ENCODE data around the gene SHISA7.
"Not testable (repeated sequence)": the region's sequence is repeated elsewhere in the genome, so short reads cannot be mapped to it uniquely, and the experiment has no call there.

SHISA7 gene

GRCh38 chr19:55408533-55408872 lies 34.6 kb downstream of the SHISA7 start:
- DNase-seq = no peak

DNA sequence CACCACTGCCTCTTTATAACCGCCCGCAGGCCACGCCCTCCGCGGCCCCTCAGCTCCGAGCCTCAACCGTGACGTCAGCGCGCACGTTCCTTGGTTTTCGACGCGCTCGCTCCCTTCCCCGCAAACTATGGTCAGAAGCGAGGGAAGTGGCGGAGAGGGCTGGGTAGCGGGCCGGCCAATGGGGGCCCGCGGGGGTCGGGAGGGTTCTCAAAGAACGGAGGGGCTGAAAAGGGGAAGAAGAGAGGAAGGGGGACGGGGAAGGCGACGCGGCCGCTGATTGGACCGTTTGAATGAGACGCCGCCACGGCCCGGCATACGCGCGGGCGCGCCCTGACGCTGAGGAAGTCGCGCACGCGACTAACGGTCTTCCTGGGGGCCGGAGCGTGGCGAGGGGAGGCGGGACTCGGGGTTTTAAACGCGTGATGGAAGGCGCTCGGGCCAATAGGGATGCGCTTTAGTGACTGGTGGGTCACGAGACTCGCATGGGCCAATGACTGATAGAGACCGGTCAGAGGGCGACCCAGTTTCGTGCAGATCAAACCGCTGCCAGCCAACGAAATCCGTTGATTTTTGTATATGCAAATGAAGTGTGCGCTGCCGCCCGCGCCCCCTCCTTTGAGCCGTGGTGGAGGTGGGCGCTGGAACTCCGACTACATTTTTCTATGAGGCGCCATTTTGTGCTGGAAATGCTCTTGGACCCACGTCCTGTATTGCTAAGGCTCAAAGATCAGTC lies 35.1 kb downstream of the SHISA7 start:
- DNase-seq = peak; percentile 97

- DNase-seq = not testable (repeated sequence)
Measured at GRCh38 chr19:55407550-55407799, 35.6 kb downstream of the SHISA7 start, which contains the start of gene UBE2S. UBE2S (minus strand) TSS chr19:55407788; CDS start chr19:55407589, 199 bp downstream.

GRCh38 chr19:55406826-55407549 lies 36.1 kb downstream of the SHISA7 start:
- DNase-seq = peak; percentile 32

- no peak for DNase-seq
Measured at GRCh38 chr19:55406091-55406825, 36.8 kb downstream of the SHISA7 start.

DNA sequence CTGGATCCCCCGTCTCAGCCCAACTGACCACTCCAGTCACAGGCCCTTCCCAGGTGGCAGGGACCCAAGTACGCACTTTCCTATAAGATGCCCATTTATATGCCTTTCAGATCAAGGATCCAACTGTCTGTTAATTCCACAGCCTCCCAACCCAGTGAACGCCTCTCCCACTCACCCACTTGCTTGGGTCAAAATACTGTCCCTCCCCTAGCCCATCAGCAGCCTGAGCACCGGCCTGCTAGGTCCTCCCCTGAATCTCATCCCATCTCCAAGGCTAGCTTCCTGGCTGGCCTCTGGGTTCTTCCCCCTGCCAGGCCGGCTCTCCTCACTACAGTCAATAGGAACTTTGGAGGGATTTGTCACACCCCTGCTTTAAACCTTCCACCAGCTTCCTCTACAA lies 37.5 kb downstream of the SHISA7 start:
- DNase-seq = no peak

DNA sequence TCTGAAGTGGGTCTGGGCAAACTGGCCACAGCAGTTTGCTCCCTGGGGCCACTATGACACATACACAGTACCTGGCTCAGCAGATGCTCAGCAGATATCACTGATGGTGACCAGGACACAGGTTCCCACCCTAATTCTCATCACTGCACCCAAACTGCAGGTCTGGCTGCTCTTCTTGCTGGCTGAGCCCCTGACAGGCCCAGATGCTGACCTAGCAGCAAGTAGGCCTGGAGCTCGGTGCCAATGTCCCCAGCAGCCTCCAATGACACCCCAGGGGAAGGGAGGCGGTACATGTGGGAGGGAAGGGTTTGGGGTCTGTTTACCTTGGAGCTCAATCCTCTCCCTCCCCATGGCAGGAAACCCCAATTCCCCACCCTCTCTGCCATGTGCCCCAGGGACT lies 40.6 kb downstream of the SHISA7 start:
- DNase-seq = no peak

- DNase-seq = not testable (repeated sequence)
Measured at GRCh38 chr19:55401390-55401789, 41.7 kb downstream of the SHISA7 start.

DNA sequence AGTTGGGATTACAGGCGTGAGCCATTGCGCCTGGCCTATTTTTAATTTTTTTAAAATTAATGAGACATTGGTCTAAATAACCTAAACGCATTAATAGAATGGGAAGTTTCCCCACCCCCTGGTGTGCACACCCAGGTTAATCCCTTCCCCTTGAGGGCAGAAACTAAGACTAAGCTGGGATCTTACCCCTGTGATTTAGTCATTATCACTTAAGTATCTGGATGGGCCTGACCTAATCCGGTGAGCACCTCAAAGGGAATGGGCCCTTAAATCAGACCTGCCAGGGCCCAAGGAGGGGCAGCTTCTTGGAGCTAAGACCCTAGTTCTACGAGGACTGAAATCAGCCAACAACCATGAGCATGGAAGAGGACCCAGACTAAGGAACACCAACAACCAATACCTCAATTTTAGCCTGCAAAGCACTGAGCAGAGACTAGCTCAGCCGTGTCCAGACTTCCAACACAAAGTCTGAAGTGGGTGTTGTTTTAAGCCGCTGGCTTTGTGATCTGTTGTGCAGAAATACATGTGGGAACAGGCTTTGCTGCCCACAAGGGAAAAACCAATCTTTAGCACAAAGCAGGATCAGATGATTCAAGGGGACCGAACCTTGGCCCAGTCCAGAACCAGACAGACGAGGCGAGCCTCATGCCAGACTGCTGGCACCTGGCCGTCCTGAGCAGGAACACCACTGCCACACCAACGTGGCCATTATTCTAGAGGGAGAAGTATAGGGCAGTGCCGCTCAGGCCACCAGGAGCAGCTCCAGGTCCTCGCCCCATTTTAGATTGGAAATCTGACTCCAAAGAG lies 42.6 kb downstream of the SHISA7 start:
- no peak for DNase-seq

DNA sequence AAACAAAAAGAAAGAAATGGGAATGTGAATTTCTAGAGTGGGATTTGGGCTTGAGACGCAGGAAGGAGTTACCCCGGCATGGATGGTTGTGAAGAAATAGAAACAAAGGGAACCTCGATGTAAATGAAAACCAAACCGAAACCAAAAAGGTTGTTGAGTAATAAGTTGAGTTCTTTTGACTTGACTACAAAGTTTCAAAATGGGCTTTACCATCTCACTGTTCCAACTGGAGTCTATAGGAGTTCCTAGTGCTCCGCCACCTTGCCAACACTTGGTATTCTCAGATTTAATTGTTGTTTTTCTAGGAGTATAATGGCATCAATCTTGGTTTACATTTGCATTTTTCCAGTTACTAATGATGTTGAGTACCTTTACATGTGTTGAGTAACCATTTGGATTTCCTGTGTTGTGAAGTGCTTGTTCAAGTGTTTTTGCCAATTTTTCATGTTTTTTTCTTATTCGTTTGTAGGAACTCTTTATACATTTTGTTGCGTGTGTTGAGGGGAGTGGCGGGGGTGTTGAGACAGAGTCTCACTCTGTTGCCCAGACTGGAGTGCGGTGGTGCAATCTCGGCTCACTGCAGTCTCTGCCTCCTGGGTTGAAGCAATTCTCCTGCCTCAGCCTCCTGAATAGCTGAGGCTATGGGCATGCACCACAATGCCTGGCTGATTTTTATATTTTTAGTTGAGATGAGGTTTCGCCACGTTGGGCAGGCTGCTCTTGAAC lies 44.7 kb downstream of the SHISA7 start:
- no peak for DNase-seq

GRCh38 chr19:55392820-55393761 lies 50.0 kb downstream of the SHISA7 start:
- DNase-seq = no peak

- DNase-seq = no peak
Measured at GRCh38 chr19:55391702-55392615, 51.1 kb downstream of the SHISA7 start.

DNA sequence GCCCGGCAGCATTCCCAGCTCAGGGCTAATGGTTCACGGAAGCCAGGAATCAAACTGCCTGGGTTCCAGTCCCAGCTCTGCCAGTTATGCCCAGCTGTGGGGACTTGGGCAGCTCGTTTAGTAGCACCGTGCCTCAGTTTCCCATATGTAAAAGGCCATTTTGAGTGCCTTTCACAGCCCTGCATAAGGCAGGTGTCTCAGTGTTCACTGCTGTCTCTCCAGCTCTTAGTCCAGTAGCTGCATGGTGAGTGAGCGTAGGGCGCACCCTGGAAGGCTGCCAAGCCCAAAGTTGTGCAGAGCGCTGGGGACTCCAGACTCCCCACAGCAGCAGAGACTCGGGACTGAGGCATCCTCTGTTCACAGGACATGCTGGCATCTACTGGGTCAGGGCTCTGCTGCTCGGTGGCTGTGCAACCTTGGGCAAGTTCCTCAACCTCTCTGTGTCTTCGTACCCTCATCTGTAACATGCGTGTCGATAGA lies 51.9 kb downstream of the SHISA7 start:
- no peak for DNase-seq

DNA sequence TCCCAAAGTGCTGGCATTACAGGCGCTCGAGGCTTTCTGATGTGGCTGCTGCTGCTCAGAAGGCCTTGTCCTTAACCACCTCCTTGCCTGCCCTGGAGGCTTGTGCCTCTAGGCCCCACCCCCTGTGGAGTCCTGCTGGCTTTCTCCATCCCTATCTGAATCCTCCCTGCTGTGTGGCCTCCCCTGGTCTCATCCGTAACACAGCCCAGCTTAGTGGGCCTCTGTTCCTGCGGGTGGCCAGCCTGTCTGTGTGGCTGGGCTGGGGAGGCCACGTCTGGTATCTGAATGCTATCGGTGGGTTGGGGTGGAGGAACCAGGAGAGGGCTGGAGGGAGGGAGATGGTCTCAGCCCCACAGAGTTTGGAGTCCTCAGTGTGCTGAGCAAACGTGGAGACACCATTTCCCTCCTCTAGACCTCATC lies 52.6 kb downstream of the SHISA7 start:
- no peak for DNase-seq

DNA sequence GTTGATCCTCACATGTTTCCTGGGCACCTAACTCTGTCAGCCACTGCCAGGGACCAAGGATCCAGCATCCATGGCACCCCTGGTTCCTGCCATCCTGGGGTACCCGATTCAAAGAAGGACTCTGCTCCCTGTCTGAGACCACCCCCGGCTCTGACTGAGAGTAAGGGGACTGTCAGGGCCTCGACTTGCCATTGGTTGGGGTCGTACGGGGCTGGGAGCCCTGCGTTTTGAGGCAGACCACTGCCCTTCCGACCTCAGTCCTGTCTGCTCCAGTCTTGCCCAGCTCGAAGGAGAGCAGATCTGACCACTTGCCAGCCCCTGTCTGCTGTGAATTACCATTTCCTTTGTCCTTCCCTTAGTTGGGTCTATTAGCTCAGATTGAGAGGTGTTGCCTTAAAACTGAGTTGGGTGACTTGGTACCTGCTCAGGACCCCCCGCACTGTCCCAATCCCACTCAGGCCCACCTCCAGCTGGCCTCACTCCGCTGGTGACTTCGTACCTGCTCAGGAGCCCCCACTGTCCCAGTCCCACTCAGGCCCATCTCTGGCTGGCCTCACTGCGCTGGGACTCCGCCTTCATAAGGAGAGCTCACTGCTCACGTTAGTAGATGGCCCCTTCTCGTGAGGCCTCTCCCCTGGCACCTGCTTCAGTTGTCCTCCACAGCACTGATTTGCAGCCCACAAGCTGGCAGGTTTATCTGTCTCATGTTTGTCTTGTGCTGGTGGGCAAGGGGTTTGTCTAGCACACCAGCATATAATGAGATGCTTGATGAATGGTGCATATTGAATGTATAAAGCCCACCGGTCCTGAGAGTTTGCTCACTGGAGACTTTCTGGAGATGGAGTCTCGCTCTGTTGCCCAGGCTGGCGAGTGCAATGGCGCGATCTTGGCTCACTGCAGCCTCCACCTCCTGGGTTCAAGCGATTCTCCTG lies 53.4 kb downstream of the SHISA7 start:
- no peak for DNase-seq

DNA sequence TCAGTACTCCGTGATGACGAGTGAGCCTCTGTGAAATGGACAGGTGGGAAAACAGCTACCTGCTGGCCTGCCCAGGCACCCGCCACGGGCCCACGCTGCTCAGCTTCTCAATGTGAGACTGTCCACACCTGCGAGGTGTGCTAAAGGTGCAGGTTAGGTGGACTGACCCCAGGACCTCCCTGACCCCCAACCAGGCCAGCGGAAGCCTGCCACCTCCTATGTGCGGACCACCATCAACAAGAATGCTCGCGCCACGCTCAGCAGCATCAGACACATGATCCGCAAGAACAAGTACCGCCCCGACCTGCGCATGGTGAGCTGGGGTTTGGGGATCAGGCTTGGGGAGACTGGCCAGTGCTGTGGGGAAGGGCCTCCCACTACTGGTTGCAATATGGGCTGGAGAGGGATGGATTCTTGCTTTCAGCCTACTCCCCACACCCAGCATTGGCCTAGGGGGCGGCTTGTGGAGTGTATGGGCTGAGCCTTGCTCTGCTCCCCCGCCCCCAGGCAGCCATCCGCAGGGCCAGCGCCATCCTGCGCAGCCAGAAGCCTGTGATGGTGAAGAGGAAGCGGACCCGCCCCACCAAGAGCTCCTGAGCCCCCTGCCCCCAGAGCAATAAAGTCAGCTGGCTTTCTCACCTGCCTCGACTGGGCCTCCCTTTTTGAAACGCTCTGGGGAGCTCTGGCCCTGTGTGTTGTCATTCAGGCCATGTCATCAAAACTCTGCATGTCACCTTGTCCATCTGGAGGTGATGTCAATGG lies 55.2 kb downstream of the SHISA7 start:
- no peak for DNase-seq

- DNase-seq = no peak
Measured at GRCh38 chr19:55386493-55386971, 56.6 kb downstream of the SHISA7 start.
